ENCODE results near the gene MYO3B. TPM values are rescaled to one million over a fixed set of nuclear protein-coding genes. Genes with fewer than 3 reads are reported as not detected.
"Not testable (repeated sequence)": the region's sequence is repeated elsewhere in the genome, so short reads cannot be mapped to it uniquely, and the experiment has no call there.

Gene MYO3B
- total and polyA plus RNA-seq, 2 of the 8 experiments (the other 6 are each of a cell fraction or from before 2014, with no cell fraction given) = 0.17 to 0.19 TPM

GRCh38 chr2:170262806-170263205 lies 84.9 kb downstream of the MYO3B start (continued):
- TF ChIP-seq USF2 (IDR thresholded peaks at IDR 0.05; ENCODE audit: low read length) (no peak), KDM1A (IDR thresholded peaks at IDR 0.05; ENCODE audit: borderline replicate concordance, low read length) (no peak), GABPA (IDR thresholded peaks at IDR 0.05; ENCODE audit: borderline replicate concordance, insufficient read depth, low read length) (no peak), MAFK (IDR thresholded peaks at IDR 0.05; ENCODE audit: low read depth, low read length) (no peak)

- H2AFZ ChIP-seq (ENCODE audit: low read length); H2BK20ac ChIP-seq (ENCODE audit: low read length); H3K79me2 ChIP-seq (ENCODE audit: control insufficient read depth in 1 of 2, insufficient read depth in 2 of 2, low read length in 2 of 2); H3K79me1 ChIP-seq (ENCODE audit: low read depth, low read length); H2BK15ac ChIP-seq (ENCODE audit: low read length); H2BK12ac ChIP-seq (ENCODE audit: low read depth, low read length); H3K9ac ChIP-seq (replicated peaks in 1 of 4; ENCODE audit: extremely low read depth in 1 of 4, low read depth in 3 of 4, low read length in 3 of 4); H3K27ac ChIP-seq (ENCODE audit: low read depth, low read length); H3K4me2 ChIP-seq (ENCODE audit: insufficient read depth in 1 of 2, low read depth in 2 of 2, low read length in 2 of 2); H3K9me3 ChIP-seq (ENCODE audit: insufficient read depth in 2 of 2, low read depth in 1 of 2, low read length in 1 of 2); DNase-seq (ENCODE audit: low read depth in 1 of 2, low spot score in 2 of 2); H3K4ac ChIP-seq (replicated peaks; ENCODE audit: insufficient read length, low read depth, low read length); H3K23ac ChIP-seq (ENCODE audit: insufficient read length); H4K91ac ChIP-seq (replicated peaks; ENCODE audit: insufficient read length, low read length); H3K56ac ChIP-seq (replicated peaks; ENCODE audit: insufficient read length, low read depth, low read length); H3K14ac ChIP-seq (ENCODE audit: insufficient read length); H3K4me1 ChIP-seq (replicated peaks in 1 of 4; ENCODE audit: control insufficient read depth in 3 of 4, insufficient read depth in 4 of 4, low read length in 3 of 4); H3K36me3 ChIP-seq (ENCODE audit: control insufficient read depth in 2 of 4, insufficient read depth in 4 of 4, low read length in 3 of 4); H3K18ac ChIP-seq (ENCODE audit: extremely low read depth, low read length); H3K23me2 ChIP-seq (ENCODE audit: low read depth, low read length); H4K5ac ChIP-seq (ENCODE audit: insufficient read length, low read depth, low read length); H4K8ac ChIP-seq (ENCODE audit: extremely low read depth, insufficient read depth, low read length); H3K4me3 ChIP-seq (ENCODE audit: extremely low read depth in 1 of 4, insufficient read depth in 2 of 4, low read depth in 3 of 4, low read length in 4 of 4); POLR2A ChIA-PET (ENCODE audit: partially characterized antibody); FAIRE-seq; H2AK5ac ChIP-seq (ENCODE audit: low read depth, low read length); H2BK120ac ChIP-seq (replicated peaks; ENCODE audit: low read depth, low read length); H4K20me1 ChIP-seq (replicated peaks in 1 of 2; ENCODE audit: control insufficient read depth in 1 of 2, insufficient read depth in 2 of 2, low read length in 2 of 2); H2BK5ac ChIP-seq (ENCODE audit: low read depth, low read length); H3K27me3 ChIP-seq (replicated peaks in 1 of 4; ENCODE audit: control insufficient read depth in 3 of 4, extremely low read depth in 1 of 4, insufficient read depth in 3 of 4, low read length in 3 of 4): not testable (repeated sequence)
- 92% methylated on average over 7 of the region's 7 CpGs; no CpG with 5 or more reads in 1 of the 2 experiments for WGBS, 2 experiments (ENCODE audit: extremely low coverage in 1 of 2, insufficient coverage in 1 of 2, insufficient read length in 1 of 2, insufficient replicate concordance in 2 of 2, low coverage in 1 of 2, low lambda C conversion rate in 2 of 2, missing lambda C conversion rate in 1 of 2)
- CTCF ChIA-PET (ENCODE audit: partially characterized antibody) = interaction anchor here (0.9 kb wide), 1 partner anchor 8 kb away, joined by 3 read pairs; no protein-coding TSS in a partner anchor
These were observed 86.0 kb downstream of the MYO3B start for GRCh38 chr2:170263728-170264521.
